GM20000 (cell line): ENCODE data around the gene WFDC10B.
"Not testable (repeated sequence)": the region's sequence is repeated elsewhere in the genome, so short reads cannot be mapped to it uniquely, and the experiment has no call there.

Experiments
- DNase-seq: peaks from one replicate; pipeline ENCODE4 v3.0.0; 2012; ENCODE audit warnings: low spot score
- CTCF ChIP-seq: IDR thresholded peaks from 2 replicates; pipeline ENCODE4 v1.5.1; 2012; ENCODE audit warnings: mild to moderate bottlenecking, control low read depth; ENCODE audit errors: extremely low read depth, missing control alignments

Gene WFDC10B

GRCh38 chr20:45646875-45647274 lies 57.9 kb downstream of the WFDC10B start:
- DNase-seq: no peak

GRCh38 chr20:45645869-45646268 lies 59.0 kb downstream of the WFDC10B start:
- DNase-seq: not testable (repeated sequence)

More at GRCh38 chr20:45646875-45647274, 57.9 kb downstream of the WFDC10B start:
- no peak for TF ChIP-seq CTCF

GRCh38 chr20:45641076-45641475 lies 63.7 kb downstream of the WFDC10B start:
- not testable (repeated sequence) for DNase-seq

GRCh38 chr20:45639687-45640086 lies 65.1 kb downstream of the WFDC10B start:
- no peak for DNase-seq
- TF ChIP-seq CTCF: no peak

GRCh38 chr20:45636513-45636912 lies 68.3 kb downstream of the WFDC10B start:
- no peak for TF ChIP-seq CTCF
- DNase-seq: no peak
